Fibroblast of lung (primary cell): ENCODE data around the gene NOS3. TPM values are rescaled to one million over a fixed set of nuclear protein-coding genes. Genes with fewer than 3 reads are reported as not detected.
"Not testable (repeated sequence)": the region's sequence is repeated elsewhere in the genome, so short reads cannot be mapped to it uniquely, and the experiment has no call there.

Experiments
- DNase-seq, 2 donors: peaks; one replicate each; pipeline versions ENCODE4 v3.0.0 to v3.0.0-alpha.2; 2010; ENCODE audit warnings: low read depth in 2 of 2
- H2AFZ ChIP-seq: 2 replicates; pipeline ENCODE4 v1.5.1; 2012; ENCODE audit warnings: low read length, control low read depth, inconsistent platforms
- H3K27ac ChIP-seq: 2 replicates; pipeline ENCODE4 v1.5.1; 2011; ENCODE audit warnings: low read length, control low read depth; ENCODE audit not compliant: insufficient read depth
- H3K27me3 ChIP-seq: 2 replicates; pipeline ENCODE4 v1.5.1; 2011; ENCODE audit warnings: mild to moderate bottlenecking, low read length; ENCODE audit not compliant: control insufficient read depth, insufficient read depth
- H3K36me3 ChIP-seq: 2 replicates; pipeline ENCODE4 v1.5.1; 2011; ENCODE audit warnings: low read length; ENCODE audit not compliant: control insufficient read depth, insufficient read depth
- H3K4me1 ChIP-seq: 2 replicates; pipeline ENCODE4 v1.5.1; 2011; ENCODE audit warnings: low read length; ENCODE audit not compliant: control insufficient read depth, insufficient read depth; ENCODE audit errors: extremely low read depth
- H3K4me2 ChIP-seq: 2 replicates; pipeline ENCODE4 v1.5.1; 2011; ENCODE audit warnings: low read length, control low read depth; ENCODE audit not compliant: insufficient read depth; ENCODE audit errors: extremely low read depth
- H3K4me3 ChIP-seq, 4 experiments: fragments of 200-600 bp in 1 of 4; sonication (generic) in 1 of 4; replicated peaks in 1 of 4; 2 replicates each; pipeline ENCODE4 v1.5.1; 2011 to 2016; ENCODE audit warnings: low read length in 4 of 4, low read depth in 3 of 4, mild to moderate bottlenecking in 3 of 4, control low read depth in 2 of 4, inconsistent platforms in 1 of 4, mixed read lengths in 1 of 4; ENCODE audit not compliant: insufficient read depth in 1 of 4; ENCODE audit errors: control extremely low read depth in 1 of 4
- H3K79me2 ChIP-seq: 2 replicates; pipeline ENCODE4 v1.5.1; 2012; ENCODE audit warnings: mild to moderate bottlenecking, low read length, inconsistent platforms; ENCODE audit not compliant: control insufficient read depth, insufficient read depth
- H3K9ac ChIP-seq: 2 replicates; pipeline ENCODE4 v1.5.1; 2011; ENCODE audit warnings: mild to moderate bottlenecking, low read length, control low read depth; ENCODE audit not compliant: insufficient read depth
- H3K9me3 ChIP-seq: 2 replicates; pipeline ENCODE4 v1.5.1; 2012; ENCODE audit warnings: low read depth, low read length; ENCODE audit not compliant: control insufficient read depth, insufficient read depth
- H4K20me1 ChIP-seq: 2 replicates; pipeline ENCODE4 v1.5.1; 2011; ENCODE audit warnings: low read length; ENCODE audit not compliant: control insufficient read depth, insufficient read depth; ENCODE audit errors: extremely low read depth
- EZH2 ChIP-seq: IDR thresholded peaks from 2 replicates; pipeline ENCODE4 v1.5.1; 2012; ENCODE audit warnings: low read length, control low read depth, mild to moderate bottlenecking; ENCODE audit errors: missing control alignments
- polyA plus RNA-seq, 2 donors: library from polyadenylated mRNA; depleted of rRNA in 1 of 2; stranded (reverse) in 1 of 2; unstranded in 1 of 2; fragments of >200 nt; gene quantifications; 2 replicates each; pipeline ENCODE4 v1.2.1, GENCODE V29; 2011 to 2012; ENCODE audit warnings: missing spikeins in 1 of 2
- total RNA-seq: library from RNA; depleted of rRNA; stranded (reverse); fragments of >200 nt; gene quantifications from 2 replicates; pipeline ENCODE4 v1.2.1, GENCODE V29; 2014
- TF ChIP-seq, protein P1 (sequence below), 2 donors: IDR thresholded peaks in 1 of 2; conservative IDR thresholded peaks in 1 of 2; 1 replicate in 1 of 2; 2 replicates in 1 of 2; pipeline ENCODE4 v1.5.1; 2011 to 2012; ENCODE audit warnings: low read length in 2 of 2, control low read depth in 1 of 2, inconsistent platforms in 1 of 2, low read depth in 1 of 2, mild to moderate bottlenecking in 1 of 2

The NOS3 gene
- total and polyA plus RNA-seq, 2 donors (not counting 1 experiment from before 2014, with no cell fraction given) = 0.12 to 0.50 TPM

DNA sequence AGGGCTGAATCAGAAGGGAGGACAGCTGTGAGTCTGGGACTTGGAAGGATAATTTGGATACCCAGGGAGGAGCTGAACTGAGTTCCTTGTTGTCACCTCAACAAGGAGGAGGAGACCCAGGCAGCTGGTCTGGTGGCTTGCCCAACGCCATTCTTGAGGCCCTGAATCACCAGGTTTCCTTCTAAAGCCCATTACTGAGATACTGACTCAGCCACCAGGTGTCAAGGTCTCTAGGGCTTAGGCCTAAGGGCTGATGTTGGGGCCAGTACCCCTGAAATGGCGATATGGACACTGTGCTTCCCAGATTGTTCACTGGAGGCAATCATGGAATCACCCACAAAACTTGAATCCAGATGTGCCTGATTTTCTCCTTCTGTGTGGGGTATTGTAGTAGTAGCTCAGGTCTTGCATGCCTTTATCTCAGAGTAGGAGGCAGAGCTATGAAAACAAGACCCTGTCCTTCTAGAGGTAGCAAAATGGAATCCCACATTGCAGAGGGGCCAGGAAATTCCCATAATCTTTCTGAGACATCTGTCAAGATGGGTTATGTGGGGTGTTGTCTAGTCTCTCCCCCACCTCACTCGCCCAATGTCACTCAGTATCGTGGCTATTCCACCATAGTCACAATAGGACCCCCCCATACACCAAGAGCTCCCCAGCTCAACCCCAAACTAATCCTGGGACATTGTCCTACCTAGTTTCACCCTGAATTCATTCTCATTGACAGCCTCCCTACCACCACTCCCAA lies 35.3 kb downstream of the NOS3 start:
- H3K27ac ChIP-seq = no peak overlapping the region
- peaks cover 12% of the 10 kb centered on the region for H3K27me3 ChIP-seq
- no peak overlapping the region for H3K9ac ChIP-seq
- no peak for TF ChIP-seq EZH2
- TF ChIP-seq, protein P1, sequence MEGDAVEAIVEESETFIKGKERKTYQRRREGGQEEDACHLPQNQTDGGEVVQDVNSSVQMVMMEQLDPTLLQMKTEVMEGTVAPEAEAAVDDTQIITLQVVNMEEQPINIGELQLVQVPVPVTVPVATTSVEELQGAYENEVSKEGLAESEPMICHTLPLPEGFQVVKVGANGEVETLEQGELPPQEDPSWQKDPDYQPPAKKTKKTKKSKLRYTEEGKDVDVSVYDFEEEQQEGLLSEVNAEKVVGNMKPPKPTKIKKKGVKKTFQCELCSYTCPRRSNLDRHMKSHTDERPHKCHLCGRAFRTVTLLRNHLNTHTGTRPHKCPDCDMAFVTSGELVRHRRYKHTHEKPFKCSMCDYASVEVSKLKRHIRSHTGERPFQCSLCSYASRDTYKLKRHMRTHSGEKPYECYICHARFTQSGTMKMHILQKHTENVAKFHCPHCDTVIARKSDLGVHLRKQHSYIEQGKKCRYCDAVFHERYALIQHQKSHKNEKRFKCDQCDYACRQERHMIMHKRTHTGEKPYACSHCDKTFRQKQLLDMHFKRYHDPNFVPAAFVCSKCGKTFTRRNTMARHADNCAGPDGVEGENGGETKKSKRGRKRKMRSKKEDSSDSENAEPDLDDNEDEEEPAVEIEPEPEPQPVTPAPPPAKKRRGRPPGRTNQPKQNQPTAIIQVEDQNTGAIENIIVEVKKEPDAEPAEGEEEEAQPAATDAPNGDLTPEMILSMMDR (conservative IDR thresholded peaks at IDR 0.05 in 1 of 2, IDR thresholded peaks at IDR 0.05 in 1 of 2; ENCODE audit: low read depth in 1 of 2, low read length in 2 of 2) = no peak
- H3K9me3 ChIP-seq = no peaks in the 10 kb centered on the region
- no peak overlapping the region for H3K4me2 ChIP-seq
- no peaks in the 10 kb centered on the region for H3K4me1 ChIP-seq
- no peaks in the 10 kb centered on the region for H3K36me3 ChIP-seq
- DNase-seq = peak in 1 of 2 donors; percentile 55
- no peak overlapping the region for H2AFZ ChIP-seq
- H3K79me2 ChIP-seq = peaks cover 2% of the 10 kb centered on the region
- no peaks in the 10 kb centered on the region for H4K20me1 ChIP-seq
- H3K4me3 ChIP-seq = no peak overlapping the region

DNA sequence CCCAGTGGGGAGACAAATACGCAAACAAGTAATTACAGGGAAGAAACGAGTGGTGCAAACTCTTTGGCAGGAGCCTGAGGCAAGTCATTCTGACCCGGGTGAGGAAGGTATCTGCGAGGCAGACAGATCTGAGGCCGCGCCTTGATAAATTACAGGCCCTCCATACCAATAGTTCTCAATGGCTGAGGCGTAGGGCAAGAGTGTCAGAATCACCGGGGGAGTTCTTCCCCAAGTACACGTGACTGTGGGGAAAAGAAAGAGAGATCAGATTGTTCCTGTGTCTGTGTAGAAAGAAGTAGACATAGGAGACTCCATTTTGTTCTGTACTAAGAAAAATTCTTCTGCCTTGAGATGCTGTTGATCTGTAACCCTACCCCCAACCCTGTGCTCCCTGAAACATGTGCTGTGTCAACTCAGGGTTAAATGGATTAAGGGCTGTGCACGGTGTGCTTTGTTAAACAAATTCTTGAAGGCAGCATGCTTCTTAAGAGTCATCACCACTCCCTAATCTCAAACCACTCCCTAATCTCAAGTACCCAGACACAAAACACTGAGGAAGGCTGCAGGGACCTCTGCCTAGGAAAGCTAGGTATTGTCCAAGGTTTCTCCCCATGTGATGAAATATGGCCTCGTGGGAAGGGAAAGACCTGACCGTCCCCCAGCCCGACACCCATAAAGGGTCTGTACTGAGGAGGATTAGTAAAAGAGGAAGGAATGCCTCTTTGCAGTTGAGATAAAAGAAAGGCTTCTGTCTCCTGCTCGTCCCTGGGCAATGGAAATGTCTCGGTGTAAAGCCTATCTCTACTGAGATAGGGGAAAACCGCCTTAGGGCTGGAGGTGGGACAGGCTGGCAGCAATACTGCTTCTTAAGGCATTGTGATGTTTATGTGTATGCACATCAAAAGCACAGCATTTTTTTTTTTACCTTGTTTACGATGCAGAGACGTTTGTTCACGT lies 36.2 kb downstream of the NOS3 start:
- not testable (repeated sequence) for H3K9ac ChIP-seq, H3K9me3 ChIP-seq, H4K20me1 ChIP-seq, H3K4me1 ChIP-seq, H3K36me3 ChIP-seq, H3K27me3 ChIP-seq, H3K4me2 ChIP-seq, H3K4me3 ChIP-seq, H3K79me2 ChIP-seq, DNase-seq, H2AFZ ChIP-seq
- peak overlapping the region; percentile 87 for H3K27ac ChIP-seq

DNA sequence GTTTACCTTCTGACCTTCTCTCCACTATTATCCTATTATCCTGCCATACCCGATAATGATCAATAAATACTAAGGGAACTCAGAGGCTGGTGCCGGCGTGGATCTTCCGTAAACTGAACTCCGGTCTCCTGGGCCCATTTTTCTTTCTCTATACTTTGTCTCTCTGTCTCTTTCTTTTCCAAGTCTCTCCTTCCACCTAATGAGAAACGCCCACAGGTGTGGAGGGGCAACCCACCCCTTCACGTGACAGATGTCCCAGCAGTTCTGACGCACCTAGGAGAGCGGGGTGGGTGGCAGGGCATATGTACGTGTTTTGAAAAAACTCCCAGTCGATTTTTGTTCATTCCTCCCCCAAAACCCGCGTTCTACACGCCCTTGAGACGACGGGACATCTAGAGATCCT lies 36.9 kb downstream of the NOS3 start:
- H3K4me3 ChIP-seq = peak overlapping the region; percentile 39 to 89 (median 70)
- not testable (repeated sequence) for H3K9me3 ChIP-seq, H3K79me2 ChIP-seq, H3K4me1 ChIP-seq, H3K27me3 ChIP-seq, DNase-seq, H4K20me1 ChIP-seq, H3K36me3 ChIP-seq
- H3K27ac ChIP-seq = peak overlapping the region; percentile 87
- H3K9ac ChIP-seq = peak overlapping the region; percentile 55
- H2AFZ ChIP-seq = peak overlapping the region; percentile 31
- H3K4me2 ChIP-seq = peak overlapping the region; percentile 77
